Adipose tissue (tissue), 3 donors: ENCODE results near the gene KCNQ1. TPM values are rescaled to one million over a fixed set of nuclear protein-coding genes. Genes with fewer than 3 reads are reported as not detected.

ENCODE experiments used
- H3K27ac ChIP-seq: one replicate; pipeline ENCODE4 v1.5.1; 2013; ENCODE audit warnings: low read depth, low read length
- WGBS, 3 donors: extraction: QIAGEN DNeasy Blood & Tissue Kit; methylation state at CpG; one replicate each; pipeline ENCODE4 v1.1.7; 2013; 5-methylcytosine and 5-hydroxymethylcytosine counted together
- polyA plus RNA-seq, 3 donors: library from polyadenylated mRNA; stranded (reverse); fragments of 200-250 nt; gene quantifications; one replicate each; pipeline ENCODE4 v1.2.3, GENCODE V29; 2013
- donor health status: healthy with polysubstance abuse.
- donor health status: Bipolar disorder and iron deficiency.
- donor health status: healthy.

KCNQ1 gene
- polyA plus RNA-seq, 3 donors: 4.8 to 28.1 (median 9.6) TPM

- WGBS, 3 donors: 1 to 11% (median 3%) methylated on average over 25 to 34 of the region's 34 CpGs
- H3K27ac ChIP-seq: no peak overlapping the region
These were observed 447.6 kb downstream of the KCNQ1 start for GRCh38 chr11:2892215-2892966.

GRCh38 chr11:2892967-2893528, 448.2 kb downstream of the KCNQ1 start:
- no peak overlapping the region for H3K27ac ChIP-seq
- WGBS, 3 donors: 49 to 59% (median 53%) methylated on average over 4 of the region's 4 CpGs

GRCh38 chr11:2893935-2894334, 449.1 kb downstream of the KCNQ1 start:
- WGBS, 3 donors: 88 to 96% (median 92%) methylated on average over 4 of the region's 4 CpGs
- H3K27ac ChIP-seq: no peak overlapping the region

- WGBS, 3 donors: 79 to 87% (median 80%) methylated on average over 9 of the region's 9 CpGs
- H3K27ac ChIP-seq: no peak overlapping the region
These were observed 451.2 kb downstream of the KCNQ1 start for GRCh38 chr11:2896047-2896446.

GRCh38 chr11:2897048-2897447, 452.2 kb downstream of the KCNQ1 start:
- no peak overlapping the region for H3K27ac ChIP-seq
- 90 to 94% (median 92%) methylated on average over 6 of the region's 6 CpGs for WGBS, 3 donors

GRCh38 chr11:2898366-2899079, 453.7 kb downstream of the KCNQ1 start:
- 50 to 76% (median 52%) methylated on average over 12 of the region's 12 CpGs for WGBS, 3 donors
- H3K27ac ChIP-seq: no peak overlapping the region

Other genes starting within 250 kb of the KCNQ1 start
- under 1 TPM in 2 of 3 donors, not detected in 1; 0.19 to 0.63 TPM for gene ASCL2, start 174.4 kb upstream of the KCNQ1 start, polyA plus RNA-seq
- gene C11orf21, start 143.1 kb upstream of the KCNQ1 start, polyA plus RNA-seq: 1 to 10 TPM in 1 of 3 donors, under 1 TPM in 2; 0.62 to 1.8 (median 0.79) TPM
- 1 to 10 TPM in 2 of 3 donors, under 1 TPM in 1; 0.75 to 1.9 (median 1.7) TPM for gene TSPAN32, start 143.0 kb upstream of the KCNQ1 start, polyA plus RNA-seq
- gene CD81, start 67.7 kb upstream of the KCNQ1 start, polyA plus RNA-seq: 1,000 to 10,000 TPM in 1 of 3 donors, 100 to 1,000 TPM in 2; 296 to 1,314 (median 632) TPM
- 10 to 100 TPM; 21.0 to 58.0 (median 49.8) TPM for gene TSSC4, start 44.3 kb upstream of the KCNQ1 start, polyA plus RNA-seq
- under 1 TPM in 1 of 3 donors, not detected in 2; 0.61 TPM for gene TRPM5, start 494 bp upstream of the KCNQ1 start, polyA plus RNA-seq